GM10266 (cell line): ENCODE measurements around the gene CYP4Z1.
"Not testable (repeated sequence)": the region's sequence is repeated elsewhere in the genome, so short reads cannot be mapped to it uniquely, and the experiment has no call there.

Experiments used
- DNase-seq: peaks from one replicate; pipeline ENCODE4 v3.0.0; 2012; ENCODE audit errors: extremely low spot score
- TF ChIP-seq, protein P1 (sequence below): IDR thresholded peaks from 2 replicates; pipeline ENCODE4 v1.5.1; 2012; ENCODE audit warnings: mild to moderate bottlenecking, low read depth; ENCODE audit not compliant: control insufficient read depth, insufficient read depth; ENCODE audit errors: missing control alignments

Gene CYP4Z1

DNA sequence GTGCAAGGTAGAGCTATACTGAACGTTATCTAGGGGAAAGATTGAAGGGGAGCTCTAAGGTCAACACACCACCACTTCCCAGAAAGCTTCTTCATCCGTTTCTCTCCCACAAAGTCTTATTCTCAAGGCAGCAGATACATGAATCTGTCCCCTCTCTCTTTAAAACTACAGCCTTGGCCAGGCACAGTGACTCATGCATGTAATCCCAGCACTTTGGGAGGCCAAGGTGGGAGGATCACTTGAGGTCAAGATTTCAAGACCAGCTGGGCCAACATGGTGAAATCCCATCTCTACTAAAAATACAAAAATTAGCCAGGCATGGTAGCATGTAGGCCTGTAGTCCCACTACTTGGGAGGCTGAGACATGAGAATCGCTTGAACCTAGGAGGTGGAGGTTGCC, 35.4 kb upstream of the CYP4Z1 start:
- TF ChIP-seq, protein P1, sequence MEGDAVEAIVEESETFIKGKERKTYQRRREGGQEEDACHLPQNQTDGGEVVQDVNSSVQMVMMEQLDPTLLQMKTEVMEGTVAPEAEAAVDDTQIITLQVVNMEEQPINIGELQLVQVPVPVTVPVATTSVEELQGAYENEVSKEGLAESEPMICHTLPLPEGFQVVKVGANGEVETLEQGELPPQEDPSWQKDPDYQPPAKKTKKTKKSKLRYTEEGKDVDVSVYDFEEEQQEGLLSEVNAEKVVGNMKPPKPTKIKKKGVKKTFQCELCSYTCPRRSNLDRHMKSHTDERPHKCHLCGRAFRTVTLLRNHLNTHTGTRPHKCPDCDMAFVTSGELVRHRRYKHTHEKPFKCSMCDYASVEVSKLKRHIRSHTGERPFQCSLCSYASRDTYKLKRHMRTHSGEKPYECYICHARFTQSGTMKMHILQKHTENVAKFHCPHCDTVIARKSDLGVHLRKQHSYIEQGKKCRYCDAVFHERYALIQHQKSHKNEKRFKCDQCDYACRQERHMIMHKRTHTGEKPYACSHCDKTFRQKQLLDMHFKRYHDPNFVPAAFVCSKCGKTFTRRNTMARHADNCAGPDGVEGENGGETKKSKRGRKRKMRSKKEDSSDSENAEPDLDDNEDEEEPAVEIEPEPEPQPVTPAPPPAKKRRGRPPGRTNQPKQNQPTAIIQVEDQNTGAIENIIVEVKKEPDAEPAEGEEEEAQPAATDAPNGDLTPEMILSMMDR: no peak
- DNase-seq: no peak

DNA sequence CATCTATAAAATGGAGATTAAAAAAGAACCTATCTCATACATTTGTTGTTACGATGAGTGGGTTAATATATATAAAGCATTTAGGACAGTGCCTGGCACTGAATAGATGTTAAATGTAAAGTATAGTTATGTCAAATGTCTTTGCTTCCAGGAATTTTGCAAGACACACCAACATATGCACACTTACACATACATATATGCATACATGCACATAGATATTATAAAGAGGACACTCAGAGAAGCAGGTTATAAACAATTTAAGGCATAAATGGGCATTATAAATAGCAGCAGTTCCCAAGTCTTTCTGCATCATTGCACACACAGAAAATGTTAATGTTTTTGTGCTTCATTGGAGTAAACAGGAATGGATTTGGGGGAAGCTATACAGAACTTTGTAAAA, 30.3 kb upstream of the CYP4Z1 start:
- DNase-seq: no peak
- TF ChIP-seq, protein P1: no peak

DNA sequence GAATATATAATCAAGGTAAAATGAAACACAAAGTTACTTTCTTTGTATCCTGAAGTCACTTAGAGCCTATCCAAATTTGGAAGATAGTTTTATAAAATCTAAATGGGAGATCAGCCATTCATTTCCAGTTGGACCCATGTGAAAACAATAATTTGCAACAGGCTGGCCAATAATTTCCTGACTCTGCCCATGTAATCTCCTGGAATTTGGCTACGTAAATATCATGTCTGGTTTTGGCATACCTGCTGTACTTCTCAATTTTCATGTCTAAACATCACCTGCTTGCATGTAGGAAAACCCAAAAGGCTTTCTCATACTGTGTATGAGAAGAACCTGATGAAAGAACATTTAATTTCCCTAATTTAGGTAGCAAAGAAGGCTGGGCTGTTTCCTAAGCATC, 7.7 kb upstream of the CYP4Z1 start:
- no peak for DNase-seq
- TF ChIP-seq, protein P1: no peak

DNA sequence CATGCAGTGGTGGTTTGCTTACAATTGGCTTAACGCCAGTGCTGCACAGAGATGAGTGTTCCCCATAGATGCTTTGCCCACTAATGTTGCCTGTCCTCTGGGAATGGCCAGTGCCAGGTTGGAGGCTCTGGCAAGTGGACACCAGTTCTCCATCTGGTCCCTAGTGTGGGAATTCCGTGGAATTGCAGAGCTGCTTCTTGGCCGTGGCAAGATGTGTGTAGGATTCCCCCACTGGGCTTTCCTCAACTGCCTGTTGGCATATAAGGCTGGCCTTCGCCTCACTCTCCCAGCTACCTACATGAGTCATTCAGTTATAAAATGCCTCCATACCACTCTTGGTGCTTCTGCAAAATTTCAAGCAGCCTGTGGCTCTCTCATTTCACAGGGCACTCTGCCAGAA, 2.0 kb downstream of the CYP4Z1 start:
- not testable (repeated sequence) for DNase-seq

DNA sequence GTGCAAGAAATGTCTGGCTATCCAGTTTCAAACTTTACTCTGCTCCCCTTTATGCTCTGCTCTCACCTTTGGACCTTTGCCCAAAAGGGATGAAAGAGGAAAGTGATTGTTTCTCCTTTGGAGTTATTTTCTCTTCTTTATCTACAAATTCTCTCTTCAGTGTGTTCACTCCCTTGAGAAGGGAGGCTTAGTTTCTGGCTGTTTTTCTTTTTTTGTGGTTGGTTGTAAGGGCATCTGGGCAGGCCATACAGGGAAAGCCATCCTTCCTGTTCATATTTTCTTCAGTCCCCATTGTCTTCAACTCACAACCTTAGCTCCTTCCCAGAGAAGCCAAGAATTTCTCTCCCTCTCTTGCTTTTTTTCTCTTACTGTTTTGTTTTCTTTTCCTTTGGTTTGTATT, 2.5 kb downstream of the CYP4Z1 start:
- not testable (repeated sequence) for DNase-seq

DNA sequence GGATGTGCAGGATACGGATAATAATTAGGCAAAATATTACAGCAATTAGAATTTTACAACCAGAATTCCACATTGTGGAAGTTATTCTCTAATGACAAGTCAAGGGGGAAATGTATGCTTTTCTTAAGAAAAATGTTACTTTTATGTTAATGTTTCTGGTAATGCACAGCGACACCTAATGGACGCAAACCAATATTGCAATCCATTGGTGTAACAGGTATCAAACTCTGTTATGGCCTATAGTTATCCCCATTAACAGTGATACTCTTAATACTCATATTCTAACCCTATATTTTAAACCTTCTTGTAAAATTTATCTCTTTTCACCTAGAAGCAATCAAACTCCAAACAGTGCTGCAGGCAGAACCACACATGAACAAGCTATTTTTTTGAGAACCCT, 22.3 kb downstream of the CYP4Z1 start:
- not testable (repeated sequence) for DNase-seq
- TF ChIP-seq, protein P1: peak; percentile 55

DNA sequence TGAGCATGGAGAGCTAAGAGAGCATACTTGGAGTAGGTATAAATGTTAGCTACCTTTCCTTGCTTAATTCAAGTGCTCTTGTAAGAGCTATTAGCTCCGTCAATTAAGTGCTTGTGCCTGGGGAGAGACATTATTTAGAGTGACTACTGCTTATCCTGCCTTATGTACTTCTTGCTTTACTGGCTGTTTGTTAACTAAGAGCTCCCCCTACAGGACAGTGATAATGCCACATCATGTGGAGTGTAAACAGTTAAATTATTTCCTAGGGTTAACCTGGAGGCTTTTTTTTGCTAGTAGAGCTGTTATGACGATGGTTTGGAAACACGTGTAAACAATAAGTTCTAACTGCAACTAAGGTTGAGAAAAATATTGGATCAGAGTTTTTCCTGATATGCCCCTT, 24.4 kb downstream of the CYP4Z1 start:
- DNase-seq: not testable (repeated sequence)

DNA sequence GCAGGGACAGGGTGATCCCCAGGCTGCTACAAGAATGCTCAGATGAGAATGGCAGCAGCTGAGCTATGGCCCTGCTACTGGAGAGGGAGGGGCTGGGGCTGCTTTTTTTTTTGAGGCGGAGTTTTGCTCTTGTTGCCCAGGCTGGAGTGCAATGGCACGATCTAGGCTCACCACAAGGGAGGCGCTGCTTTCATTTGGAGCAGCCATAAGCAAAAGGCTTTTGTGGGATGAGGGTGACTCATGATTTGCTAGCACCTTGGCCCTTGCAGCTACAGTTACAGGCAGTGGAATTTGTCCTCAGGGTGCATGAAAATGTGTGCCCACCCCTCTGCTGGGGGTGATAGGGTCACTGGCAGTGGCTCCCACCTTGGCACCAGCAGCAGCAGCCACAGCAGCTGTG, 37.8 kb downstream of the CYP4Z1 start:
- no peak for DNase-seq
- TF ChIP-seq, protein P1: no peak

DNA sequence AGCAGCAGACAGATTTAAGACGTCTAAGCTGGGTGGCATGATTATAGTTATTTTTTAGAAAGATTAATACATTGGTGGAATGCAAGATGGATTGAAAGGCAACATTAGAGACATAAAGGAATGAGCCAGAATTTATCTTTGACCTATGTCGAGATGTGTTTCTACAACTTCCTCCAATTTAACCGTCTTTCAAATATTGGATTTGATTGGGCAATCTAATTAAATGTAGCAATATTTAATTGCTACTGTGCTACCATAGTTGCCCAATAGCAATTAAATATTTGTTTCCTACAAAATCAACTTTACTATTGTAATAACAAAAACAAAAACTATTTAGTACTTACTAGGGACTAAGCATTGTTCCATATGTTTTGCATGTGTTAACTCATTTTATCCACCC, 39.8 kb downstream of the CYP4Z1 start:
- TF ChIP-seq, protein P1: no peak
- no peak for DNase-seq

DNA sequence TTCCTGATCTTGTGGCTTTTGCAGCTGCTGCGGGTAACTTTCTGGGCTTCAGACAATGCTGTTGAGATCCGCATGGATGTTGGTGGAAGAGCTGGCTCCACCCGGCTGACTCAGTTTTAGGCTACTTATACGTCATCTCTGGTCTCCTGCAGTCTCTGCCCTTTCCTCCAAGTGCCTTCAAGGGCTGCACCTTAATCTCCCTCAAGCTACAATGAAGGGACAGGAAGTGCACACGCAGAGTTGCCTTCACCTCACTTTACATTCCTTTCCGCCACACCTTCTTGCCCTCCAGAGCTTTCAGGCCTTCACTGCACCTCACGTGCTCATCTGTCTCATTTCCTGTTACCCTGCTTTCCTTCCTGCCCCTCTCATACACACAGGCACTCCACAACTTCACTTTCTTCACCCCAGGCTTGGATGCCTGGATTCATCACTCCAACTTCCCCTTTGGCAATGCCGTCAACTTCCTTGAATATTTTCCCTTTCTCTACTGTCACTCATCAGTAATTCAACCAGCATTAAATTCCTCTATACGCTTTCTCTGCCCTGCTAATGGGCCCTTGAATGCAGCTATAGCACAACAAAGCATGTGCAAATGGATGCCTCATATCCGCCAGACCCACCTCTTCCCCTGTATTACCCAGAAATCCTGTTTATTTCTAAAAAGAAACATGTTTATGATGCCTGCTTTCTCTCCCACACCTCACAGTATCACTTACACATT, 41.0 kb downstream of the CYP4Z1 start:
- not testable (repeated sequence) for DNase-seq

DNA sequence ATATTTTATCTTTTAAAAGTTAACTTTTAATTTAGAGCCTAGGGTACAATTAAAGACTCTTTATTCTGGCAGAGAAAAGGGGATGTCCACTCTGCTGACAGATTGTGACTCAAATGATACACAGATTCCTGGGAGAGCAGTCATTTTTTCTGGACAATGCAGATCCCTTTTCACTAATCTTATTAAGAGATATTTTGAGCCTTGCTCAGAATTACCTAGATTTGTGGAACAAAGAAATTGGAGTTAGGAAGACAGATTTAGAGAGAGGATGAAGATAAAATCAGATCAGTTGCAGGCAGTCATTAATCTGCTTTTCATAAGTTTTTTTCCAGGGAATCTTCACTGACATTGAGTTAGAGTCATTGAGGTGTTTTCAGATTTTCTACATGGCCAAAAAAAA, 42.5 kb downstream of the CYP4Z1 start:
- not testable (repeated sequence) for DNase-seq
